OCI-LY1 (cell line): ENCODE results near the gene IGFALS.

Experiments used
- CTCF ChIP-seq: fragments of 200-600 bp; sonication (generic), shearing (Covaris generic); IDR thresholded peaks from 2 replicates; pipeline ENCODE4 v1.5.1; 2017; ENCODE audit warnings: mild to moderate bottlenecking, antibody characterized with exemption, low read length, moderate library complexity, mixed read lengths
- EZH2 ChIP-seq: fragments of 200-600 bp; sonication (generic), shearing (Covaris generic); IDR thresholded peaks from 2 replicates; pipeline ENCODE4 v1.8.0; 2017; ENCODE audit warnings: borderline replicate concordance, mixed run types, mild to moderate bottlenecking, antibody characterized with exemption, low read length, moderate library complexity, mixed read lengths

GRCh38 chr16:1751946-1752345 is 41.6 kb downstream of the IGFALS start:
- TF ChIP-seq EZH2 (no peak), CTCF (no peak)
